HL-60/S4 treated with retinoic acid at 250 ng/mL for 4 days and 3 days (cell line): ENCODE data around the gene IGSF21.

Experiments used
- in situ Hi-C: fragments of 300-500 bp; cut with MboI; formaldehyde crosslinking; loops from 2 replicates; pipeline ENCODE4 v1.7.0; 2022; ENCODE audit warnings: low sequenced_read_pairs

Gene IGSF21

DNA sequence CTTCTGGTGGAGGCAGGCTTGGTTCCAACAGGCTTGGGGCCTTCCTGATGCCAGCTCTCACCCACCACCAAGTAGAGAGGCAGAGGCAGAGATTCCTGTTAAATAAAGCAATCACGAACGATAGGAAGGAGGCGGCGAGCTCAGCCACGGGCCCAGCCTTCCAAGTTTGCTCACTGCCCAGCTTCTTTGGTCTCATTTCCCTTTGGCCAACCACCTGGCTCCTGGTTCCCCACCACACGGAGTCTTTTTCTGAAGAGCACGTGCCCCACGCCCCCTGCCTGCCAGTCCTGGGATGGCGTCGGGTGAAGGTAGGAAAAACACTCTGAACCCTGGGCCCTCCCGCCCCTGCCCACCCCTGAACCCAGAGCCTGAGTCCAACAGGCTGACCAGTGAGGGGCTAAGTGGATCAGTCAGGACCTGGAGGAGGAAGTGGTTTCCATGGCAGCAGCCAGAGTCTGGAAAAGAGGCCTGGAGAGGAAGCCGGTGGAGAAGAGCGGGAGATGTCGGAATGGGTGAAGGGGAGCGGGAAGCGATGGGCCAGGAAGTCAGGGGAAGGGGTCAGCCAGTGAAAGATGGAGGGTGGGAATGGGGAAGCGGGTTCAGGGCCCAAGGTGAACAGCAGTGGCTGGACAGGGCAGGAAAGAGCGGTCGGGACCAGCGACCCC is 214.9 kb downstream of the IGSF21 start:
- in situ Hi-C loops, result no loop called here

DNA sequence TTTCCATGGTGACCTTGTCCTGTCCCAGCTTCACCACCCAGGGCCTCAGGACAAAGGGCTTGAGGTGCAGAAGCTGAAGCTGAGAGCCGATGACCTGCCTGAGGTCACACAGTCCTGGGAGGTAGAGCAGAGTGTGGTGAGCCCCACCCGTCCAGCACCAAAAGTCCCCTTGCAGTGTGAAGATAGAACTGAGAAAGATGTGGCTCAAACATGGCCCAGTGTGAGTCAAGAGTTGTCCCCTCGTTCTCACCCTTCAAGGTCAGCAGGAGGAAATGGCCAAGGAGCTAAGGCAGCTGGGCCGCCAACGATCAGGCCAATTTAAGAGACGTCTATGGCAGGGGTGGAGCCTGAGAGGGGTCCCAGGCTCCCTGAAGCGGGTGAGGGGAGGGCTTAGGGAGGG is 215.7 kb downstream of the IGSF21 start:
- in situ Hi-C loops, result no loop called here

DNA sequence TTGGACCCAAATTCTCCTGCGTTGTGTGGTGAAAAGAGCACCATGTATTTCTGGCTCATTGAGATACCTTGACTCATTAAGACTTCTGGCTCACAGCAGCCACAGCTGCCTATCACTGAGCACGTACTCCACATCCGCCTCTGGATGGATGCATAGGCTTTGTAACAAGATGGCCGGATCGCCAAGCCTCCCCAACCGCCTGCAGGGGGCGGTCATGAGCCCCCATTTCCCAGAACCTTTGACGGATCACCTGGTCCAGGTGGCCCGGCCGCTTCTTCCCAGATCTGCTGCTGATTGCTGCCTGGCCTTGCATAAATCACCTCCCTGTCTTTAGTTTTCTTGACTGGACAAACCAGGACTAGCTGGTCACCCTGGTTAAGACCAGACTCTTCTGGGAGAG is 216.6 kb downstream of the IGSF21 start:
- in situ Hi-C loops, result no loop called here

DNA sequence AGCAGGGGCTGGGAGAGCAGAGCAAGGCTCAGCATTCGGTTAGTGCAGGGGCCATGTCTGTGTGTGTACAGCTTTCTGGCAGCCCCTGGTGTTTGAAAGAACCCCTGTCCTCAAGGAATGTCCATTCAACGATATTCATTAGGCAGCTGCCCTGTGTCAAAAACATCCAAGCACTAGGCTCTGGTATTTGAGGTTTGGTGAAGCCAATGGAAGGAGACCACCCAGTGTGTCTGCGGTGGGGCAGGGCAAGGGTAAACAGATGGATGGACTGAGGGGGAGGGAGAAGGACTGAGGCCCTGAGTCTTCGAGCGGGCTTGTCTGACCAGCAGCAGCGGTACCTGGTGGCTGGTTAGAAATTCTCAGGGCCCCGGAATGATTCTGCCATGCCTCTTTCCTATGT is 217.5 kb downstream of the IGSF21 start:
- in situ Hi-C loops, result no loop called here

DNA sequence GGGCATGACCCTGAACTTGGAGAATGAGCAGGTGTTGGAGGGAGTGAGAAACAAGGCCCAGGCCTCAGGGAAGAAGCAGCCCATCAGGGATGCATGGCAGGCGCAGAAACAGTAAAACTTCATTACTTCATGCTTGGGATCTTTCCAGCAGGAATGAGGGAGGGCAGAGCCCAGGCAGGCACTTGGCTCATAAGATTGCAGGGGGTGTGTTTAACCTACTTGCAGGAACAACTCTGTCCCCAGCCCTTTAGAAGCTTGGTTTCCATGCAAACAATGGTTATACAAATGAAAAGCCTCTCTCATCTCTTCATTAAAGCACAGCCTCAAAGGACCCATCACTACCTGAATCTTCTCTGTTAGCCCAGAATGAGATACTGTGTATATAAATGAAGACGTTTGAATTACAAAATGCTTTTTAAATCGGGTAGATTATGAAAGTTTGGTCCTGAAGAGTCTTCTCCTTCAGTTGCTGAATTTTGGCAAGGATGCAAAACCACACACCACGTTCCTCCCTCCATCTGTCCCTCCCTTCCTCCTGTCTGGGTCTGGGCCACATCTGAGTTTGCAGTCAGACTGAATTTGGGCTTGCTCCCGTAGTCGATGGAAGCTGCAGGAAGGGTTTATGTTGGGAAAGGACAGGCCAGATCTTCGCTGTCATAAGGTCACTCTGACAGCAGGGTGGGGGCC is 218.8 kb downstream of the IGSF21 start:
- in situ Hi-C loops, result no loop called here

DNA sequence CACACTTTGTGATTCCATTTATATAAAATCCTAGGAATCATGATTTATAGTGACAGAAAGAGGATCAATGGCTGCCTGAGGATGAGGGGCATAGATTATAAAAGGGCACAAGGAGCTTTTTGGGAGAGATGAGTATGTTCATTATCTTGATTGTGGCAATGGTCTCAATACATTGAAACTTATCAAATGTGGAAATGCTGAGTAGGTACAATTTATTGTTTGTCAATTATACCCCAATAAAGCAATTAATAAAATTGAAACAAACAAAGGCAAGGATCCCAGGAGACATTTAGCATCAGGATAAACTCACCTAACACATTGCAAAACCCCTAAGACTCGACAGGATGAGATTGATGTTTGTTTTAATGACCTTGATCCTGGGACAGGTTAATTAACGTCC is 220.1 kb downstream of the IGSF21 start:
- in situ Hi-C loops, result no loop called here

DNA sequence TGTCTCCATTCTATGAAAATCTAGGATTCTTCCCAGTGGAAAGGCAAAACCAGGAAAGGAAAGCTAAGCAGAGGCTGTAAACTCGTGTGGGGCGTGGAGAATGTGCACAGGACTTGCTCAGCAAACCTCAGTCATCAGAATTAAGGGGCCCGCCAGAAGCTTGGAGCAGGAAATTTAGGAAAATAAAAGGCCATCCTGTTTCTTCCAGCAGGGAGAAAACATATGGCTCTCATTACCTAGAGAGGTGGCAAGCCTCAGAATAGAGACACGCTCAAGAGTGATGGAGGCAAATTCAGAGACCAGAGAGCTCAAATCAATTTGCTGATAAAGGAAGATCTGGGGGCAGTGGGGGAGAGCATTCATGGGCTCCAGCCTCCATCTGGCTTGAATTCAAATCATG is 221.2 kb downstream of the IGSF21 start:
- in situ Hi-C loops, result no loop called here

DNA sequence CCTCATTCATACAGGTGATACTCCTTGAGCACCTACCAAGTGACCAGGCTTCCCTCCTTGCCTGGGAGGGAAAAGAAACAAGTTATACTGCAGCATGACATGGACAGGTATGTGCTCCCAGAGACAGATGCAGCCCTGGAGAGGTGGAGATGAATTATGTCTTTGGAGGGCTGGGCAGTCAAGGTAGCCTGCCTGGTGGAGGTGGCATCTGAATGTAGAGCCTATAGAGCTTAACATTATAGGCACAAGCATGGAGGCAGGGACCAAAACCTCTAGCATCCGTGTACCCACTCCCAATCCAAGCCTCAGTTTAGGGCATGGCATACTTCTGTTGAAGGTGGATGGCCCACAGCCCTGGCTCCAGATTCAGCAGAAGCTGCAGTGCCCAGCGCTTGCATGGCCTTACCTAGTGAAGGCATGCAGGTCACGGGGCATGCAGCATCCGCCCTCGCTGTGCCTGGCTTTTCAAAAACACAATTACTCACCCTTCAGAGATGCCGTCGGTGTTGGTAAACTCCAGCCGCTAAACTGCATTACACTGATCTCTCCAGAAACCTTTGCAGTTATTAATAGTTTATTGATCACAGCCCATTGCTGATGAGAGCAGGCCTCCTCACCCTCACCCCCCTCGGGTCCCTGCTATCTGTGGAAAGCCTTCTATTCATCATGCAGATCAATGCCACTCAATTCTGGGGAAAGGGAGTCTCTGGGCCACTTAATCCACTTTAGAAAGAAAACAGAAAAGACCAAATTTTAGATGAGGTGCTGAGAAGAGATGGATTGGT is 222.1 kb downstream of the IGSF21 start:
- in situ Hi-C loops, result no loop called here

DNA sequence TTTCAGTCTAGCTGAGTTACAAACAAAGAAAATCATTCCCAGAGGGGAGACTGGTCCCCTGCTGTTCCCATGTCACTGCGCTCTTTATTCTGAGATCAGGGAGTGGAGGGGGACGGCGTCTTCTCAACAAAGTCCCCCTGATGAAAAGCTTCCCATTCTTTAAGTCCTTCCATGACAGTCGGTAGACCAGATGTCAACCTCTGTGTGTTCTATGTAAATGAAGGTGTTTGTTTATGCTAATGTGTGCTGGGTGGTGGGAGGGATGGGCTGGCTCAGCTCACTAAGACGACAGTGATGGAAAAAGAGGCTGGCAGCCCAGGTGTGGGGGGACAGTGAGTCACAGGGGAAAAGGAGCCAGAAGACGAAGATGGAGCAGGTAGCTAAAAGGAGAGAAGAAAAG is 225.0 kb downstream of the IGSF21 start:
- in situ Hi-C loops, result no loop called here

DNA sequence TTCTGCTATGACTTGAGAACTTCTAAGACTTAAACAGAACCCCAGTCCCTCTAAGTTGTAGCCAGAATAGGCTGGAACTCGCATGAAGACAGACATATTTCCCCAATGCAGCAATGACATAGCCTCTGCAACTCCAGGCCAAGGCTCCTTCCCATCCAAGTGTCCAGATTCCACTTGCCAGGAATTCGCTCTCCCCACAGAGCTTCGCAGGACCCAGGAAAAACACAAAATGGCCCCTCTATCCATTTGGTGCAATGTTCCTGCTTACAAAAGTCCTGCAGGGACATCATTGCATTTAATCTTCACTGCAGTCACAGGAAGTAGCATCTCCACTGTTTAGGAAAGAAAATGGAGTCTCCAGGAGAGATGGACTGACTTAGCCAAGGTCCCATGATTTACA is 225.6 kb downstream of the IGSF21 start:
- in situ Hi-C loops, result no loop called here

DNA sequence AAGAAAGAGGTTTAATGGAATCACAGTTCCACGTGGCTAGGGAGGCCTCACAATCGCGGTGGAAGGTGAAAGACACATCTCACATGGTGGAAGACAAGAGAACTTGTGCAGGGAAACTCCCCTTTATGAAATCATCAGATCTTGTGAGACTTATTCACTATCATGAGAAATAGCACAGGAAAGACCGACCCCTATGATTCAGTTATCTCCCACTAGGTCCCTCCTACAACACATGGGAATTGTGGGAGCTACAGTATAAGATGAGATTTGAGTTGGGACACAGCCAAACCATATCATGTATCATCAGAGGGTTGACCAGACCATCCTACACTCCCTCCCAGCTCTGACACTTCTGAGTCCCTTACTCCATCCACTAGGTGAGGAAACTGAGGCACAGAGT is 229.2 kb downstream of the IGSF21 start:
- in situ Hi-C loops, result no loop called here

DNA sequence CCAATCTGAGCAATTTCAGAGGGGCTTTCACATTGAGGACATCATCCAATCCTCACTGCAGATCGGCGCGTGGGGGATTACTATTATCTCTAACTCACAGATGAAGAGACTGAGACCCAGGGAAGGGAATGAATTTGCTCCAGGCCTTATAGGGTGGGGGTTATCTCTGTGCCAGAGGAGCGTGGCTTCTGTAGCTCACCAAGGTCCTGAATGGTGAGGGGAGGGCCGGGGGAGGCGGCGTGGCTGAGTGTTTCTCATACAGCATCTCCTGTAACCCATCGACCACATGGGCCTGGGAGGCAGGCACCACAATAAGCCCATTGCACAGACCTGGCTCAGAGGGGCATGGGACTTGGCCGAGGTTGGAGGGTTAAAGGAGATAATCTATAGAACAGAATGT is 230.2 kb downstream of the IGSF21 start:
- in situ Hi-C loops, result no loop called here

DNA sequence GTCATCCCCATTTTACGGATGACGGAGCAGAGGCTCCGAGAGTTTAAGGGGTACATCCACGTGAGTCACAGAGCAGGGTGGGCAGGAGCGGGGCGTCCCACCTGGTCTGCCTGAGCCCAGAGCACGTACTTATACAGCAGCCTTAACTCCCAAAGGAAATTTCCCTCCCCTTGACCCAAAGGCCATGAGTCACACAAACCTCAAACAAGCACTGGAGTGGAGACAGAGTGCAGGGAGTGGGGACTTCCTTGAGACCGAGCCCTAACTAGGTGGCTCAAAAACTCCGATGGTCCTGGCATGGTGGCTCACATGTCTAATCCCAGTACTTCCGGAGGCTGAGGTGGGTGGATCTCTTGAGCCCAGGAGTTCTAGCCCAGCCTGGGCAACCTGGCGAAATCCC is 231.6 kb downstream of the IGSF21 start:
- in situ Hi-C loops, result no loop called here

DNA sequence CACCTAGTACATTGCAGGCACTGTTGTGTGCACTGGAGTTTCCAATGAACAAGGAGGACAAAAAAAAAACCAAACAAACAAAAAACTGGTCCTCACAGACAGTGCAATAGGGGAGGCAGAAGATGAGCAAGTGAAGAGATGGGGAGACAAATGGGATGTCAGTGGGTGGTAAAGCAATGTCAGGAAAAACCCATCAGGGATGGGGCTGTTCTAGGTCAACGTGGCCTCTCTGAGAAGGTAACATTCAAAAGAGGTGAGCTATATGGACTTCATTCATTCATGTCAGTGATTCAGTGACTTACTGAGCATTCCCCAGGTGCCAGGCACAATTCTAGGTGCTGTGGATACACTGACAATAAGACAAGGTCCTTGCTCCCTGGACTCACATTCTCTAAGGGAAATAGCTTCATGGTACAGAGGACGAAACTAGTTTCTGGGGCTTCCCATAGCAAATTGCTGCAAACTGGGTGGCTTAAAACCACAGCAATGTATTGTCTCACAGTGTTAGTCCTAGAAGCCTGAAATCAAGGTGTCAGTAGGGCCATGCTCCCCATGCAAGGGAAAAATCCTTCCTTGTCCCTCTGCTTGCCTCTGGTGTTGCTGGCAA is 232.7 kb downstream of the IGSF21 start:
- in situ Hi-C loops, result no loop called here

DNA sequence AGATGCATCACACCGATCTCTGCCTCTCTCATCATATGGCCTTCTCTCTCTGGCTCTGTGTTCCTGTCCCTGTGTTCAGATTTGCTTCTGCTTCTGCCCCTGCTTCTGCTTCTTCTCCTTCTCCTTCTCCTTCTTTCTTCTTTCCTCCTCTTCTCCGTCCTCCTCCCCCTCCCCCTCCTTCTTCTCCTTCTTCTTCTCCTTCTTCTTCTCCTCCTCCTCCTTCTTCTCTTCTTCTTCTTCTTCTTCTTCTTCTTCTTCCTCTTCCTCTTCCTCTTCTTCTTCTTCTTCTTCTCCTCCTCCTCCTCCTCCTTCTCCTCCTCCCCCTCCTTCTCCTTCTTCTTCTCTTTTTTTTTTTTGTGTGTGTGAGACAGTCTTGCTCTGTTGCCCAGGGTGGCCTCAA is 233.2 kb downstream of the IGSF21 start:
- in situ Hi-C loops, result no loop called here

DNA sequence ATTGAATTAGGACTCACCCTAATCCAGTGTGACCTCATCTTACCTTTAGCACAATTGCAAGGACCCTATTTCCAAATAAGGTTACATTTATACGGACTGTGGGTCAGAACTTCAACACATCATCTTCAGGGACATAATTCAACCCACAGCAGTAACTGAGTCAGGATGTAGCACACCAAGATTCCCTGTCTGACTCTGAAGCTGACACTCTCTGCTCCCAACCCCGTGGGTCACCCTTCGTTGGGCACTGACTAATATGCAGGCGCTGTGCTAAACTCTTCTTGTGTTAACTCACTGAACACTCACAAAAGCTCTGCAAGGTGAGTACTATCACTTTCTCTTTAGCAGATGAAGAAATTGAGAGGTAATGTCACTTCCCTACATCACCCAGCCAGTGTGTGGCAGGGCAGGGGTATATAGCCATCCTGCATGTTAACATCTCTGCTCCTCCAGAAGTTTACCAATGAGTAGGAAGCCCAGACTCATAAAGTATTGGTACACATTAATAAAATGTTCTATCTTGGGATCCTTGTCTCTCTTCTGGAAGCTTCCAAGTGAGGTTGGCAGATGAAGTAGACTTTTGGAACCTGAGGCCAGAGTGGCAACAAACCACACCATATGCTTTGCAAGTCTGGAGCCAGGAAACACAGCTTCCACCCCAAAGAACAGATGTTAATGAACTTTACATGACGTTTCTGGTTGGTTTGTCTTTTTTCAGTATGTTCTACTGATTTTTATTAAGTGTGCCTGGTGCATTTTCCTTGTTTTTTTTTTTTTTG is 233.9 kb downstream of the IGSF21 start:
- in situ Hi-C loops, result no loop called here

DNA sequence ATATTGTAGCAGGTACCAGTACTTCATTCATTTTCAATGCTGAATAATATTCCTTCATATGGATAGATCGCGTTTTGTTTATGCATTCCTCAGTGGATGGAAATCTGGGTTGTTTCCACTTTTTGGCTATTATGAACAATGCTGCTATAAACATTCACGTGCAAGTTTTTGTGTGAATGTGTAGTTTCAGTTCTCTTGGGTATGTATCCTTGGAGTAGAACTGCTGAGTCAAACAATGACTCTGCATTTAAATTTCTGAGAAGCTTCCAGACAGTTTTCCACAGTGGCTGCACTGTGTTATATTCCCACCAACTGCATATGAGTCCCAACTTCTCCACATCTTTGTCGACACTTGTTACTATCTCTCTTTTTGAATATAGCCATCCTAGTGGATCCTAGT is 235.1 kb downstream of the IGSF21 start:
- in situ Hi-C loops, result no loop called here

DNA sequence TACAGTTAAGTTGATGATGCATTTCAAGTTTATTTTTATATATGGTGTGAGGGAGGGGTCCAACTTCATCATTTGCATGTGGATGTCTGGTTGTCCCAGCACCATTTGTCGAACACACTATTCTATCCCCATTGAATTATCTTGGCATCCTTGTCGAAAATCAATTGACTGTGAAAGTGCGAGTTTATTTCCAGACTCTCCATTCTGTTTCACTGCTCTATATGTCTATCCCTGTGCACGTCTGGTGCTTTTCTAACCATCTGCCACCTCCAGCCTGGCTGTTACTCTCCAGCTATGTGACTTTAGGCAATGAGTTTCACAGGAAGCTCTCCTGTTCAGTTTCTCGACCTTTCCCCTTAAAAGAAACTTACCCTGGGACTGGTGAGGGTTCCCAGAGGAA is 236.0 kb downstream of the IGSF21 start:
- in situ Hi-C loops, result no loop called here

DNA sequence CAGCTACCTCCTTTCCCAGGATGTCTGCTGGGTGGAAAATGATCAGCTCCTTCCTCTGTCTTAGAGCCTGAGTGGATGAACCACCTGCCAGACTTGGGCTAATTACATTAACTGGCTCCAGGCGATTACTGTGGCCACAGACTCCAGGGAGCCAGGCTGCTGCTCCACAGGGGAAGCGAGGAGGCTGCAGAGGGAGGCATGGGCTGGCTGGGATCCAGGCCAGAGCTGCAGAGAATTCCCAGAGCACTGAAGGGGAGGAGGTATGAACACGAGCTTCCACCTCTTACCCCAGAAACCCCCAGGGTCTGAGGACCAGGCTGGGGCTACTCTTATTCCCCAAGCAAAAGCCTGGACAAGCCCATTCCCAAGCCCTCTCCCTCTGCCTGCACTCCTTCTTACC is 237.2 kb downstream of the IGSF21 start:
- in situ Hi-C loops, result no loop called here

DNA sequence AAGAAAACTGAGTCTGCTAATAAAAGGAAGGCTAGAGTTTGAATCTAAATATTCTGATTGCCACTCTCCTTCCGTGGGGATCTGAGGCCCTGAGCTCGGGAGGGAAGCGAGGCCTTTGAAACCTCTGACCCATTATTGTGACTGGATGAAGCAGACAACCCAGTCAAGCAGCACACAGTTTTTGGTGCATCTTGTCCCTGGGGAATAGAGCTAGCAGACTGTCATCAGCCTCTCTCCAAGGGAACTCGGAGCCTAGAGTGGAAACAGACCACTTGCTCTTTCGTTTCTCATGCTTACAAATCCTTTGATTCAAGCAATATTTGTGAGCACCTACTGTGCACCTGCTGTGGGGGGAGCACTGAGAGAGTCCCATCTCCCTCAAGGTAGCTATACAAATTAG is 240.0 kb downstream of the IGSF21 start:
- in situ Hi-C loops, result no loop called here

DNA sequence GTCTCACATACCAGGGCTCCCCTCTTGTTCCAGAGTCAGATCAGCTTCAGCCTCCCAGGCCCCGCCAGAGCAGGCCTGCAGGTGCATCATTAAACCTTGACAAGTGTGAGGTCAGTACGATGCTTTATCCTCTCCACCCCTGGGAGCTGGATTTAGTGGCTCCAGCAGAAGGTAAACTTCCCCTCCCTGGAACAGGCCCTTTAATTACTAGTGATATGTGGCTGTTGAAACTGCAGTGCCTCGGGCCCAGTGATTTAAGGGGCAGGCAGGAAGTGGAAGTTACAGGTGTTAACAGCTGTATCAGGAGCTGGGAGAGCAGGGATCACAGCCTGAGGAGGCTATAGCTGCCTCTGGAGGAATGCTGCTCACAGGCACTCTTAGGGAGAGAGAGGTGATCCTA is 240.8 kb downstream of the IGSF21 start:
- in situ Hi-C loops, result no loop called here
